Frontal cortex (tissue), 4 donors: Measurements from ENCODE around the gene NUDT16L1. TPM values are rescaled to one million over a fixed set of nuclear protein-coding genes. Genes with fewer than 3 reads are reported as not detected.
"Not testable (repeated sequence)": the region's sequence is repeated elsewhere in the genome, so short reads cannot be mapped to it uniquely, and the experiment has no call there.

ENCODE experiments used
- DNase-seq, 2 donors: peaks; one replicate each; pipeline ENCODE4 v3.0.0; 2012; ENCODE audit warnings: low spot score in 2 of 2
- FAIRE-seq: peaks from 2 replicates; lab custom pipeline; 2012; peaks lifted over from hg19 to GRCh38; lab: Jason Lieb, UNC
- total RNA-seq: library from RNA; depleted of rRNA; stranded (reverse); fragments of >200 nt; gene quantifications from one replicate; pipeline ENCODE4 v1.2.3, GENCODE V29; 2014
- donor health status: control.
- donor health status: control.
- donor health status: control.

Gene NUDT16L1
- total RNA-seq, result 34.6 TPM

- FAIRE-seq (no peak), DNase-seq (peak; percentile 99)
Observed at GRCh38 chr16:4693296-4693955, at the start of gene NUDT16L1. Gene NUDT16L1, plus strand, starts transcription at chr16:4693562. Its CDS starts 165 bp downstream, at chr16:4693727.

GRCh38 chr16:4646773-4647643 is 46.4 kb upstream of the NUDT16L1 start:
- FAIRE-seq (no peak), DNase-seq (no peak)

GRCh38 chr16:4647644-4647980 is 45.8 kb upstream of the NUDT16L1 start:
- no peak for FAIRE-seq
- no peak for DNase-seq

- FAIRE-seq, result no peak
- no peak for DNase-seq
Observed at GRCh38 chr16:4648917-4649316, 44.4 kb upstream of the NUDT16L1 start.

- no peak for FAIRE-seq
- no peak for DNase-seq
Observed at GRCh38 chr16:4649744-4650442, 43.5 kb upstream of the NUDT16L1 start.

GRCh38 chr16:4650443-4651074 is 42.8 kb upstream of the NUDT16L1 start:
- FAIRE-seq, result not testable (repeated sequence)
- DNase-seq, result peak in 1 of 2 donors; percentile 68

- no peak for FAIRE-seq
- DNase-seq, result no peak
Observed at GRCh38 chr16:4651827-4652226, 41.5 kb upstream of the NUDT16L1 start.

- FAIRE-seq (no peak), DNase-seq (no peak)
Observed at GRCh38 chr16:4652561-4652960, 40.8 kb upstream of the NUDT16L1 start.

GRCh38 chr16:4654011-4654963 is 39.1 kb upstream of the NUDT16L1 start:
- FAIRE-seq (no peak), DNase-seq (no peak)

- DNase-seq, result no peak
- FAIRE-seq, result no peak
Observed at GRCh38 chr16:4654964-4655590, 38.3 kb upstream of the NUDT16L1 start.

GRCh38 chr16:4655801-4656200 is 37.6 kb upstream of the NUDT16L1 start:
- no peak for FAIRE-seq
- DNase-seq, result no peak

GRCh38 chr16:4656221-4656620 is 37.1 kb upstream of the NUDT16L1 start:
- no peak for FAIRE-seq

GRCh38 chr16:4656695-4657686 is 36.4 kb upstream of the NUDT16L1 start:
- DNase-seq (no peak), FAIRE-seq (no peak)

More at GRCh38 chr16:4656221-4656620, 37.1 kb upstream of the NUDT16L1 start:
- no peak for DNase-seq

- FAIRE-seq (no peak), DNase-seq (no peak)
Observed at GRCh38 chr16:4659363-4660353, 33.7 kb upstream of the NUDT16L1 start.

- DNase-seq (peak in 1 of 2 donors; percentile 77), FAIRE-seq (no peak)
Observed at GRCh38 chr16:4660454-4661007, 32.8 kb upstream of the NUDT16L1 start.

- DNase-seq (no peak), FAIRE-seq (no peak)
Observed at GRCh38 chr16:4661661-4662060, 31.7 kb upstream of the NUDT16L1 start.
